ENCODE data around the gene LYPD6B. TPM values are rescaled to one million over a fixed set of nuclear protein-coding genes. Genes with fewer than 3 reads are reported as not detected.

LYPD6B gene
- total RNA-seq, 1 experiment from 2014 or later, result 2.0 TPM

DNA sequence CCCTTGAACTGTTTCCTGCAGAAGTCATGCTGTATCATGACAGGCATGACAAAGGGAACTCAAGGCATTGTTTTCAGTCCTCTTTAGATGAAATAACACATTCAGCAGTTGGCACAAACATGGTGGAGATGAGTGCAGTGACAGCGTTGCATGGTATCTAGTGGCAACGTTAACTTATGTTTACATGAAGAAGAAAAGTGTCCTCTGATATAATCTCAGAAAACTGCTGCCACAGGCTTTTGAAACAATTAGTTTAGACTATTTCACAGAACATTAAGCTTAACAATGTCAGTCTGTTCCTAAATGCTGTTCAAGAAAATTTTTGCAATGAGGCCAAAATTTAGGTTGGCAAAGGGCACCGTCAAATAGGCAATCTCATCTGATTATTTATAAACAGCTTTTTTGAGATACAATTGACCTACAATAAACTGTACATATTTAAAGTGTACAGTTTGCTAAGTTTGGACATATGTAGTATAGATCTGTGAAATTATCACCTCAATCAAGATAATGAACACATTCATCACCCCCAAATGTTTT lies 64.7 kb downstream of the LYPD6B start:
- WGBS (ENCODE audit: extremely low coverage, insufficient read length, low lambda C conversion rate), result no CpG with 5 or more reads among the region's 3 CpGs
- H2BK20ac ChIP-seq (ENCODE audit: low read depth, low read length, poor library complexity, severe bottlenecking), result no peak overlapping the region

More for the DNA sequence above, 64.7 kb downstream of the LYPD6B start:
- no peaks in the 10 kb centered on the region for H3K4me1 ChIP-seq (ENCODE audit: insufficient read depth, low read length)
- H3K9ac ChIP-seq (ENCODE audit: extremely low read depth, insufficient read length, low read length), result no peak overlapping the region
- no peak overlapping the region for H2AFZ ChIP-seq (ENCODE audit: low read length)
- no peak overlapping the region for H4K5ac ChIP-seq (ENCODE audit: insufficient read length, low read depth, low read length)
- Mint-ChIP-seq H3K27ac (no peak overlapping the region), H3K4me1 (peaks cover 0 to 2% of the 10 kb centered on the region in 2 experiments; a peak in 1 of 4 replicates), H3K9me3 (peaks cover 5 to 15% of the 10 kb centered on the region in 2 experiments; a peak in 4 of 5 replicates), H3K36me3 (ENCODE audit: insufficient read depth in 1 of 3, low read depth in 3 of 3) (peaks cover 0 to 10% (median 5%) of the 10 kb centered on the region in 3 experiments; a peak in 5 of 7 replicates), H3K27me3 (ENCODE audit: low read depth) (no peaks in the 10 kb centered on the region; the same call in 1 of the 2 replicates), H3K4me3 (no peak overlapping the region)
- no peaks in the 10 kb centered on the region for H3K79me1 ChIP-seq (ENCODE audit: insufficient read depth, low read depth, low read length, poor library complexity, severe bottlenecking)
- DNase-seq, result no peak
- H3K23ac ChIP-seq (ENCODE audit: insufficient read length, low read depth, low read length), result no peak overlapping the region
- no peak overlapping the region for H4K8ac ChIP-seq (replicated peaks; ENCODE audit: insufficient read length, low read depth, low read length)
- H3K14ac ChIP-seq (ENCODE audit: insufficient read depth, low read length), result no peak overlapping the region
- H3T11ph ChIP-seq (ENCODE audit: low read length), result no peak overlapping the region
- H3K4ac ChIP-seq (ENCODE audit: low read depth, low read length), result no peak overlapping the region
- no peaks in the 10 kb centered on the region for H4K20me1 ChIP-seq (ENCODE audit: control insufficient read depth, insufficient read depth, insufficient read length)
- no peaks in the 10 kb centered on the region for H3K27me3 ChIP-seq (ENCODE audit: insufficient read depth, low read length)
- H3K79me2 ChIP-seq (ENCODE audit: insufficient read depth, low read length), result no peaks in the 10 kb centered on the region
- H4K91ac ChIP-seq (ENCODE audit: insufficient read length, low read depth, low read length), result no peak overlapping the region
- no peak overlapping the region for H3K4me2 ChIP-seq (ENCODE audit: insufficient read depth, insufficient read length, low read length)
- no peak overlapping the region for H3K18ac ChIP-seq (ENCODE audit: insufficient read length, low read depth, low read length)
- H3K27ac ChIP-seq (ENCODE audit: insufficient read length, low read depth, low read length), result no peak overlapping the region
- no peak overlapping the region for H2BK12ac ChIP-seq (ENCODE audit: insufficient read length, low read depth, low read length)
- H3K23me2 ChIP-seq (ENCODE audit: insufficient read length, low read depth, low read length, poor library complexity, severe bottlenecking), result no peaks in the 10 kb centered on the region
- no peak overlapping the region for H2BK5ac ChIP-seq (ENCODE audit: insufficient read length, low read length)
- no peak overlapping the region for H2BK15ac ChIP-seq (ENCODE audit: low read depth, low read length)
- H3K56ac ChIP-seq (ENCODE audit: insufficient read length, low read depth, low read length), result no peak overlapping the region
- H2AK5ac ChIP-seq (ENCODE audit: insufficient read length, low read length), result no peak overlapping the region
- H2BK120ac ChIP-seq (ENCODE audit: low read depth, low read length, poor library complexity, severe bottlenecking), result no peak overlapping the region
- TF ChIP-seq CTCF (conservative IDR thresholded peaks at IDR 0.05), result no peak
- H3K9me3 ChIP-seq (ENCODE audit: control insufficient read depth, low read depth, low read length), result no peaks in the 10 kb centered on the region

All from H9 (cell line).